Testis (tissue), 3 donors: Measurements from ENCODE around the gene PLBD2. TPM values are rescaled to one million over a fixed set of nuclear protein-coding genes. Genes with fewer than 3 reads are reported as not detected.
A peak's percentile ranks its signal among the peaks of the same experiment; 100 is the strongest.

Source experiments
- DNase-seq: peaks from one replicate; pipeline ENCODE4 v3.0.0-alpha.2; 2019
- H3K27ac ChIP-seq, 2 donors: fragments of 200-600 bp; sonication (generic); one replicate each; pipeline ENCODE4 v1.5.1; 2019
- H3K27me3 ChIP-seq: fragments of 200-600 bp; sonication (generic); one replicate; pipeline ENCODE4 v1.5.1; 2019
- H3K36me3 ChIP-seq: fragments of 200-600 bp; sonication (generic); one replicate; pipeline ENCODE4 v1.5.1; 2017; ENCODE audit warnings: low read depth; ENCODE audit errors: missing control alignments
- H3K4me1 ChIP-seq: fragments of 200-600 bp; sonication (generic); one replicate; pipeline ENCODE4 v1.5.1; 2019
- H3K4me3 ChIP-seq, 2 donors: fragments of 200-600 bp; sonication (generic); one replicate each; pipeline ENCODE4 v1.5.1; 2017 to 2019
- H3K9me3 ChIP-seq: fragments of 200-600 bp; sonication (generic); one replicate; pipeline ENCODE4 v1.5.1; 2017
- POLR2A ChIP-seq: fragments of 450-650 bp; IDR thresholded peaks from one replicate; pipeline ENCODE4 v1.6.1; 2017; ENCODE audit warnings: antibody characterized with exemption, mild to moderate bottlenecking, moderate library complexity
- whole genome bisulfite sequencing, 2 donors: methylation state at CpG; one replicate each; pipeline ENCODE4 v1.1.5; 2018; 5-methylcytosine and 5-hydroxymethylcytosine counted together
- intact Hi-C: fragments of 100-400 bp; cut with DNase I; formaldehyde crosslinking; loops from one replicate; pipeline ENCODE4 v1.15.1; 2023; ENCODE audit warnings: low total_unique reads
- polyA plus RNA-seq: library from polyadenylated mRNA; stranded (reverse); fragments of 350-450 nt; fragmentation: Illumina TruSeq; extraction: RNeasy Lipid Tissue Mini Kit (QIAGEN cat#74804); gene quantifications from one replicate; pipeline ENCODE4 v1.2.3, GENCODE V29; 2014; ENCODE audit warnings: low read depth, low replicate concordance; ENCODE audit not compliant: insufficient read depth
- total RNA-seq, 2 donors: library from RNA; depleted of rRNA; stranded (reverse); fragments of >200 nt; gene quantifications; one replicate each; pipeline ENCODE4 v1.2.3, GENCODE V29; 2016
- TF ChIP-seq, protein P1 (sequence below), 3 experiments: fragments of 450-650 bp in 2 of 3; fragments of 200-600 bp in 1 of 3; sonication (generic) in 1 of 3; IDR thresholded peaks; one replicate each; pipeline ENCODE4 v1.5.1; 2016 to 2019; ENCODE audit warnings: antibody characterized with exemption in 3 of 3, mild to moderate bottlenecking in 2 of 3, moderate library complexity in 1 of 3

The PLBD2 gene
- total and polyA plus RNA-seq, 3 donors from 2014 or later = 110 to 126 (median 120) TPM

GRCh38 chr12:113359939-113360748 is 1.8 kb downstream of the PLBD2 start:
- TF ChIP-seq, protein P1, sequence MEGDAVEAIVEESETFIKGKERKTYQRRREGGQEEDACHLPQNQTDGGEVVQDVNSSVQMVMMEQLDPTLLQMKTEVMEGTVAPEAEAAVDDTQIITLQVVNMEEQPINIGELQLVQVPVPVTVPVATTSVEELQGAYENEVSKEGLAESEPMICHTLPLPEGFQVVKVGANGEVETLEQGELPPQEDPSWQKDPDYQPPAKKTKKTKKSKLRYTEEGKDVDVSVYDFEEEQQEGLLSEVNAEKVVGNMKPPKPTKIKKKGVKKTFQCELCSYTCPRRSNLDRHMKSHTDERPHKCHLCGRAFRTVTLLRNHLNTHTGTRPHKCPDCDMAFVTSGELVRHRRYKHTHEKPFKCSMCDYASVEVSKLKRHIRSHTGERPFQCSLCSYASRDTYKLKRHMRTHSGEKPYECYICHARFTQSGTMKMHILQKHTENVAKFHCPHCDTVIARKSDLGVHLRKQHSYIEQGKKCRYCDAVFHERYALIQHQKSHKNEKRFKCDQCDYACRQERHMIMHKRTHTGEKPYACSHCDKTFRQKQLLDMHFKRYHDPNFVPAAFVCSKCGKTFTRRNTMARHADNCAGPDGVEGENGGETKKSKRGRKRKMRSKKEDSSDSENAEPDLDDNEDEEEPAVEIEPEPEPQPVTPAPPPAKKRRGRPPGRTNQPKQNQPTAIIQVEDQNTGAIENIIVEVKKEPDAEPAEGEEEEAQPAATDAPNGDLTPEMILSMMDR (IDR thresholded peaks at IDR 0.05) = no peak
- TF ChIP-seq POLR2A = no peak
- Histone ChIP-seq H3K27me3 (no peaks in the 10 kb centered on the region), H3K9me3 (no peaks in the 10 kb centered on the region), H3K27ac (peak overlapping the region in 1 of 2 donors; percentile 88), H3K36me3 (no peaks in the 10 kb centered on the region), H3K4me1 (peaks cover 33% of the 10 kb centered on the region), H3K4me3 (no peak overlapping the region)
- 61 to 62% methylated on average over 8 to 9 of the region's 9 CpGs for WGBS, 2 donors
- intact Hi-C loops = no loop called here
- DNase-seq = peak; percentile 29

DNA sequence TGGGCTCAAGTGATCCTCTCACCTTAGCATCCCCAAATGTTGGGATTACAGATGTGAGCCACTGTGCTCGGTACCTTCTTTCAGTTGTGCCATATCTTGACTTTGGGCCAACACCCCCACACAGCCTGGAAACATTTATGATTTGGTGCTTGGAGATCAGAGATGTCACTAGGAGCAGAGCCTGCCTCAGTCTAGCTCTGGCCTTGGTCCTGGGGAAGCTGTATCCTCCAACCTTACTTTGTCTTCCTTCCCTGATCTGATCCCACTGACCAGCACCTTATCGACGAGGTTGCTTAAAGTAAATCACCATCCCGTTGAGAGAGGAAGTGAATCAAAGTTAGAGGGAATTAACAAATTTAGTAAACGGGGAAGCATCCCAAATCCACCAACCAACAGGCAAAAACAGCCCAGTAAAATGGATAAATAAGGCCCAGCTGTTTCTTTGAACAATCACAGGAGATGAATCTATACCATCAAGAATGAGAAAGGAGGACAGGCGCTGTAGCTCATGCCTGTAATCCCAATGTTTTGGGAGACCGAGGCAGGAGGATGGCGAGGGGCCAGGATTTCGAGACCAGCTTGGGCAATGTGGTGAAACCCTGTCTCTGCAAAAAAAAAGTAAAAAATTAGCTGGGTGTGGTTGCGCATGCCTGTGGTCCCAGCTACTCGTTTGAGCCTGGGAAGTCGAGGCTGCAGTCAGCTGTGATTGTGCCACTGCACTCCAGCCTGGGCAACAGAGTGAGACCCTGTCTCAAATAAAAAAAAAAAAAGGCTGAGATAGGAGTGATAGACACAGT is 3.4 kb downstream of the PLBD2 start:
- no peaks in the 10 kb centered on the region for H3K9me3 ChIP-seq
- peak overlapping the region in 1 of 2 donors; percentile 41 for H3K27ac ChIP-seq
- H3K4me1 ChIP-seq = peaks cover 26% of the 10 kb centered on the region
- H3K4me3 ChIP-seq = no peak overlapping the region
- no peak for TF ChIP-seq POLR2A
- TF ChIP-seq, protein P1 (IDR thresholded peaks at IDR 0.05) = no peak
- 70 to 77% methylated on average over 12 of the region's 12 CpGs for WGBS, 2 donors
- intact Hi-C loops = no loop called here
- DNase-seq = no peak
- no peaks in the 10 kb centered on the region for H3K36me3 ChIP-seq
- no peaks in the 10 kb centered on the region for H3K27me3 ChIP-seq

GRCh38 chr12:113364698-113365097 is 6.3 kb downstream of the PLBD2 start:
- Histone ChIP-seq H3K4me1 (peaks cover 15% of the 10 kb centered on the region), H3K27me3 (no peaks in the 10 kb centered on the region), H3K36me3 (no peaks in the 10 kb centered on the region), H3K9me3 (no peaks in the 10 kb centered on the region), H3K4me3 (no peak overlapping the region), H3K27ac (no peak overlapping the region)
- 91 to 92% methylated on average over 5 of the region's 5 CpGs for WGBS, 2 donors
- intact Hi-C loops = no loop called here
- no peak for DNase-seq
- no peak for TF ChIP-seq POLR2A
- TF ChIP-seq, protein P1 (IDR thresholded peaks at IDR 0.05) = no peak

GRCh38 chr12:113365639-113366395 is 7.4 kb downstream of the PLBD2 start:
- DNase-seq = peak; percentile 39
- Histone ChIP-seq H3K36me3 (no peaks in the 10 kb centered on the region), H3K4me1 (peaks cover 8% of the 10 kb centered on the region), H3K9me3 (no peaks in the 10 kb centered on the region), H3K27ac (peak overlapping the region in 1 of 2 donors; percentile 37), H3K4me3 (no peak overlapping the region), H3K27me3 (no peaks in the 10 kb centered on the region)
- 38 to 48% methylated on average over 7 of the region's 7 CpGs for WGBS, 2 donors
- intact Hi-C loops = no loop called here
- no peak for TF ChIP-seq POLR2A
- TF ChIP-seq, protein P1 (IDR thresholded peaks at IDR 0.05) = no peak
